Measurements from ENCODE around the gene TUBB. TPM values are rescaled to one million over a fixed set of nuclear protein-coding genes. Genes with fewer than 3 reads are reported as not detected.

Gene TUBB
- total and polyA plus RNA-seq, 2 donors (not counting 1 experiment from before 2014, with no cell fraction given) = 102 to 295 TPM

DNA sequence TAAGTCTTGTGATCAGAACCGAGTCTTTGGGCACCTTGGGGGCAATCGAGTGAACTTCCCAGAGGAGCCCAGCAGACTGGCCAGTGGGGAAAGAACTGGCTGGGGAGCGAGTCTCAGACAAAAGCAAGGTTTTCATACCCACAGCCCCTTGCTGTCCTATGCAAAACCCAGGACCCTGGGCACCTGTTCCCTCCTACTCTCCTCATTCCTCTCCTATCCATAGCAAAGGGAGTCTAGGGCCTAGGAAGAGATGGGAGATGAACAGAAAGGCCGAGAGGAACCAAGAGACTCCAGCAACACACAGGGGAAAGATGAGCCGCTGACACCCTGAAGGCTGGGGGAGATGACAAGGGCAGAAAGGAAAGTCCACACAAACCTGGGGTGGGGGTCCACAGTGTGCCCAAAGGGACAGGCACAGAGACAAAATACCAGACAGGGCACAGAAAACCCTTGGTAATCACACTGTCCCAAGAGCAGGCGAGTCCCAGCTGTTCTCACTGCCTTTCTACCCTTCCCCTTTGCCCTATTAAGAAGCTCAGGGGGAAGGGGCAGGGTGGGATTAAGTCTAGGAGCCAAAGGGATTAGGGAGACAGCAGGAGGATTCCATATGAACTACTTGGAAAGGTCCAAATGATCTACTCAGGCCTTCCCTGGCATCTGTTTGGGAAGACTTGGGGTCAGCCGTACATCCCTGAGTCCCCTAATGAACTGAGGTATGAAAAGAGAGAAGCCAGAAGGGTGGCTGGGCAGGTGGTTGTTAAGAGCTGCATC is 40.2 kb upstream of the TUBB start:
- Histone ChIP-seq H3K27me3 (replicated peaks in 1 of 4; ENCODE audit: control extremely low read depth in 1 of 4, control insufficient read depth in 3 of 4, insufficient read depth in 4 of 4, low read length in 3 of 4) (no peaks in the 10 kb centered on the region), H3K4me3 (ENCODE audit: control extremely low read depth in 1 of 5, extremely low read depth in 1 of 5, insufficient read depth in 1 of 5, low read depth in 2 of 5, low read length in 4 of 5) (peak overlapping the region in 4 of 5 experiments; percentile 10 to 100 (median 37)), H3K9me3 (ENCODE audit: control extremely low read depth in 1 of 3, control insufficient read depth in 2 of 3, insufficient read depth in 1 of 3, low read length in 2 of 3) (no peaks in the 10 kb centered on the region), H3K9ac (ENCODE audit: low read length) (peak overlapping the region; percentile 59), H3K4me2 (replicated peaks; ENCODE audit: low read depth, low read length, poor library complexity, severe bottlenecking) (peak overlapping the region; percentile 100), H2AFZ (ENCODE audit: insufficient read depth, low read depth, low read length, poor library complexity, severe bottlenecking) (no peak overlapping the region), H3K4me1 (ENCODE audit: control insufficient read depth in 2 of 2, insufficient read depth in 2 of 2, low read length in 2 of 2) (peaks cover 38 to 39% of the 10 kb centered on the region in 2 donors), H4K20me1 (ENCODE audit: control insufficient read depth, insufficient read depth, low read length, poor library complexity, severe bottlenecking) (peaks cover 82% of the 10 kb centered on the region), H3K36me3 (replicated peaks in 1 of 2; ENCODE audit: control extremely low read depth in 1 of 2, control insufficient read depth in 1 of 2, extremely low read depth in 1 of 2, insufficient read depth in 2 of 2, low read length in 1 of 2) (peaks cover 4 to 56% of the 10 kb centered on the region in 2 experiments), H3K79me2 (ENCODE audit: control insufficient read depth, insufficient read depth, low read length) (peaks cover 82% of the 10 kb centered on the region), H3K27ac (ENCODE audit: low read length in 2 of 2) (peak overlapping the region; percentile 27 to 97)
- H3K27me3 Mint-ChIP-seq = no peaks in the 10 kb centered on the region
- H3K9me3 Mint-ChIP-seq (ENCODE audit: insufficient read depth) = no peaks in the 10 kb centered on the region
- ATAC-seq (ENCODE audit: low read depth) (no peak), DNase-seq (no peak)
- TF ChIP-seq EZH2 (IDR thresholded peaks at IDR 0.05; ENCODE audit: borderline replicate concordance, insufficient read depth, low read depth, low read length, poor library complexity, severe bottlenecking) = no peak
- no peak for TF ChIP-seq CTCF (IDR thresholded peaks at IDR 0.05)
- WGBS (ENCODE audit: insufficient coverage) = 39% methylated on average over 4 of the region's 7 CpGs
- intact Hi-C loops (cut with micrococcal nuclease) = loop anchor here (1.0 to 5.0 kb wide), 3 partner anchors 8 to 197 kb away; no protein-coding TSS in a partner anchor
- POLR2A ChIA-PET = interaction anchor here (0.7 to 8.7 kb wide), 9 partner anchors 8 to 72 kb away, joined by 3 to 216 read pairs (median 8); partner anchors contain the start of genes MDC1, MRPS18B, PPP1R10 and TUBB
- peak overlapping the region; percentile 65 for H3K4me3 Mint-ChIP-seq
- H3K4me1 Mint-ChIP-seq = peaks cover 53% of the 10 kb centered on the region
- peak overlapping the region; percentile 99 for H3K27ac Mint-ChIP-seq
- CTCF ChIA-PET = interaction anchor here (0.6 to 19.8 kb wide), 24 partner anchors 11 to 1028 kb away, joined by 3 to 963 read pairs (median 7); partner anchors contain the start of genes FLOT1, MDC1, MRPS18B and NRM

Measured in B cell (primary cell).